GM21447 (cell line): ENCODE measurements around the gene PRKD1.
"Not testable (repeated sequence)": the region's sequence is repeated elsewhere in the genome, so short reads cannot be mapped to it uniquely, and the experiment has no call there.

ENCODE experiments used
- ATAC-seq: cut with Tn5 transposase; IDR thresholded peaks from one replicate; pipeline ENCODE4 v1.9.1; 2021; ENCODE audit not compliant: unreplicated experiment

PRKD1 gene

GRCh38 chr14:29840369-29840892, 87.2 kb downstream of the PRKD1 start:
- not testable (repeated sequence) for ATAC-seq

- ATAC-seq: not testable (repeated sequence)
These were observed 88.0 kb downstream of the PRKD1 start for GRCh38 chr14:29839691-29840090.

- no peak for ATAC-seq
These were observed 88.9 kb downstream of the PRKD1 start for GRCh38 chr14:29838752-29839151.

- ATAC-seq: no peak
These were observed 91.3 kb downstream of the PRKD1 start for GRCh38 chr14:29836395-29836794.

- ATAC-seq: no peak
These were observed 95.6 kb downstream of the PRKD1 start for GRCh38 chr14:29832042-29832441.

GRCh38 chr14:29829851-29830250, 97.8 kb downstream of the PRKD1 start:
- ATAC-seq: no peak

- no peak for ATAC-seq
These were observed 103.8 kb downstream of the PRKD1 start for GRCh38 chr14:29823816-29824215.

GRCh38 chr14:29822430-29822709, 105.3 kb downstream of the PRKD1 start:
- no peak for ATAC-seq

- ATAC-seq: no peak
These were observed 105.8 kb downstream of the PRKD1 start for GRCh38 chr14:29821661-29822429.

GRCh38 chr14:29821242-29821641, 106.4 kb downstream of the PRKD1 start:
- no peak for ATAC-seq

- ATAC-seq: no peak
These were observed 106.9 kb downstream of the PRKD1 start for GRCh38 chr14:29820785-29821184.

GRCh38 chr14:29817767-29818405, 109.8 kb downstream of the PRKD1 start:
- ATAC-seq: no peak

GRCh38 chr14:29815016-29815674, 112.5 kb downstream of the PRKD1 start:
- ATAC-seq: no peak

GRCh38 chr14:29814156-29815015, 113.3 kb downstream of the PRKD1 start:
- ATAC-seq: no peak

GRCh38 chr14:29810682-29811081, 117.0 kb downstream of the PRKD1 start:
- ATAC-seq: no peak

GRCh38 chr14:29810064-29810463, 117.6 kb downstream of the PRKD1 start:
- no peak for ATAC-seq

- ATAC-seq: no peak
These were observed 121.5 kb downstream of the PRKD1 start for GRCh38 chr14:29806124-29806517.

GRCh38 chr14:29805415-29806123, 122.1 kb downstream of the PRKD1 start:
- no peak for ATAC-seq

GRCh38 chr14:29804481-29805266, 123.0 kb downstream of the PRKD1 start:
- no peak for ATAC-seq

- no peak for ATAC-seq
These were observed 124.6 kb downstream of the PRKD1 start for GRCh38 chr14:29803045-29803444.
